ENCODE results near the gene OLFM2.

DNA sequence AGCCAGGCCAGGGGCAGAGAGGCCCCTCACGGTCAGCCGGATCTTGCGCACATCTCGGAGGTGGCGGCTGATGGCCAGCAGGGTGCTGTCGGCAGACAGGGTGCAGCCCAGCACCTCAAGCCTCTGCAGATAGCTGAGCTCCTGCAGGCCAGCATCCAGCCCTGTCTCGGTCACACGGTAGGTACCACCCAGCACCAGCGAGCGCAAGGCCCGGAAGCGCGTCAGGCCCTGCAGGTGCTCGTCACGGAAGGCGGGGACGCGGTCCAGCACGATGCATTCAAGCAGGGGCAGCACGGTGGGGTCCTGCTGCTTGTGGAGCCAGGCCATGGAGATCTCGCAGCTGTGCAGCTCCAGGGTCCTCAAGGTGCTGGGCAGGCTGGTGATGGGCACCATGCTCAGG is 125.2 kb downstream of the OLFM2 start:
- no peak for TF ChIP-seq POLR2AphosphoS5 (IDR thresholded peaks at IDR 0.05; ENCODE audit: low read depth, low read length)
- no peak for TF ChIP-seq PAX5 (IDR thresholded peaks at IDR 0.05; ENCODE audit: insufficient read depth, low read length, severe bottlenecking)
- no peak for TF ChIP-seq POLR2A (IDR thresholded peaks at IDR 0.05; ENCODE audit: low read depth, low read length)

Measured in GM12891 (cell line).